ENCODE data around the gene LIPC. TPM values are rescaled to one million over a fixed set of nuclear protein-coding genes. Genes with fewer than 3 reads are reported as not detected.

Gene LIPC
- total and polyA plus RNA-seq, 3 donors from 2014 or later: 0.12 to 0.37 TPM; not detected in 1

- H3K27ac ChIP-seq: no peak overlapping the region
- DNase-seq: no peak
- no peaks in the 10 kb centered on the region for H3K36me3 ChIP-seq (ENCODE audit: low read depth, missing control alignments)
- no peaks in the 10 kb centered on the region for H3K27me3 ChIP-seq
- intact Hi-C loops (cut with DNase I; ENCODE audit: low total_unique reads): no loop called here
- no peak for TF ChIP-seq POLR2A (IDR thresholded peaks at IDR 0.05)
- TF ChIP-seq CTCF (IDR thresholded peaks at IDR 0.05): no peak
- no peaks in the 10 kb centered on the region for H3K4me1 ChIP-seq
- WGBS, 2 donors: 84 to 85% methylated on average over 4 of the region's 4 CpGs
- H3K4me3 ChIP-seq: no peak overlapping the region
- H3K9me3 ChIP-seq: no peaks in the 10 kb centered on the region
Observed at GRCh38 chr15:58573270-58573669, 141.5 kb downstream of the LIPC start.

GRCh38 chr15:58574631-58575030 is 142.8 kb downstream of the LIPC start:
- no peaks in the 10 kb centered on the region for H3K9me3 ChIP-seq
- H3K27me3 ChIP-seq: no peaks in the 10 kb centered on the region
- H3K27ac ChIP-seq: no peak overlapping the region
- TF ChIP-seq CTCF (IDR thresholded peaks at IDR 0.05) (no peak), POLR2A (IDR thresholded peaks at IDR 0.05) (no peak)
- no peak for DNase-seq
- WGBS, 2 donors: 69 to 84% methylated on average over 4 of the region's 4 CpGs
- H3K4me3 ChIP-seq: no peak overlapping the region
- intact Hi-C loops (cut with DNase I; ENCODE audit: low total_unique reads): no loop called here
- no peaks in the 10 kb centered on the region for H3K36me3 ChIP-seq (ENCODE audit: low read depth, missing control alignments)
- H3K4me1 ChIP-seq: no peaks in the 10 kb centered on the region

- no peaks in the 10 kb centered on the region for H3K4me1 ChIP-seq
- no peak for DNase-seq
- H3K9me3 ChIP-seq: no peaks in the 10 kb centered on the region
- TF ChIP-seq CTCF (IDR thresholded peaks at IDR 0.05) (no peak), POLR2A (IDR thresholded peaks at IDR 0.05) (no peak)
- no peak overlapping the region for H3K27ac ChIP-seq
- intact Hi-C loops (cut with DNase I; ENCODE audit: low total_unique reads): no loop called here
- H3K36me3 ChIP-seq (ENCODE audit: low read depth, missing control alignments): no peaks in the 10 kb centered on the region
- no peak overlapping the region for H3K4me3 ChIP-seq
- WGBS, 2 donors: 62 to 78% methylated on average over 11 to 14 of the region's 14 CpGs
- no peaks in the 10 kb centered on the region for H3K27me3 ChIP-seq
Observed at GRCh38 chr15:58575045-58575786, 143.4 kb downstream of the LIPC start.

- TF ChIP-seq CTCF (IDR thresholded peaks at IDR 0.05) (no peak), POLR2A (IDR thresholded peaks at IDR 0.05) (no peak)
- Histone ChIP-seq H3K27ac (no peak overlapping the region), H3K9me3 (no peaks in the 10 kb centered on the region), H3K4me1 (no peaks in the 10 kb centered on the region), H3K27me3 (no peaks in the 10 kb centered on the region), H3K36me3 (ENCODE audit: low read depth, missing control alignments) (no peaks in the 10 kb centered on the region), H3K4me3 (no peak overlapping the region)
- DNase-seq: no peak
- intact Hi-C loops (cut with DNase I; ENCODE audit: low total_unique reads): no loop called here
Observed at GRCh38 chr15:58576657-58577056, 144.9 kb downstream of the LIPC start.

- H3K27me3 ChIP-seq: no peaks in the 10 kb centered on the region
- H3K36me3 ChIP-seq (ENCODE audit: low read depth, missing control alignments): no peaks in the 10 kb centered on the region
- no peak overlapping the region for H3K27ac ChIP-seq
- no peaks in the 10 kb centered on the region for H3K4me1 ChIP-seq
- intact Hi-C loops (cut with DNase I; ENCODE audit: low total_unique reads): no loop called here
- DNase-seq: no peak
- H3K9me3 ChIP-seq: no peaks in the 10 kb centered on the region
- WGBS, 2 donors: 72 to 84% methylated on average over 3 of the region's 3 CpGs
- TF ChIP-seq POLR2A (IDR thresholded peaks at IDR 0.05) (no peak), CTCF (IDR thresholded peaks at IDR 0.05) (no peak)
- H3K4me3 ChIP-seq: no peak overlapping the region
Observed at GRCh38 chr15:58582160-58582559, 150.4 kb downstream of the LIPC start.

Data from testis (tissue), 3 donors.